Measurements from ENCODE around the gene FBN1. TPM values are rescaled to one million over a fixed set of nuclear protein-coding genes. Genes with fewer than 3 reads are reported as not detected.

FBN1 gene
- total RNA-seq, 1 experiment from 2014 or later, result 5.2 TPM

DNA sequence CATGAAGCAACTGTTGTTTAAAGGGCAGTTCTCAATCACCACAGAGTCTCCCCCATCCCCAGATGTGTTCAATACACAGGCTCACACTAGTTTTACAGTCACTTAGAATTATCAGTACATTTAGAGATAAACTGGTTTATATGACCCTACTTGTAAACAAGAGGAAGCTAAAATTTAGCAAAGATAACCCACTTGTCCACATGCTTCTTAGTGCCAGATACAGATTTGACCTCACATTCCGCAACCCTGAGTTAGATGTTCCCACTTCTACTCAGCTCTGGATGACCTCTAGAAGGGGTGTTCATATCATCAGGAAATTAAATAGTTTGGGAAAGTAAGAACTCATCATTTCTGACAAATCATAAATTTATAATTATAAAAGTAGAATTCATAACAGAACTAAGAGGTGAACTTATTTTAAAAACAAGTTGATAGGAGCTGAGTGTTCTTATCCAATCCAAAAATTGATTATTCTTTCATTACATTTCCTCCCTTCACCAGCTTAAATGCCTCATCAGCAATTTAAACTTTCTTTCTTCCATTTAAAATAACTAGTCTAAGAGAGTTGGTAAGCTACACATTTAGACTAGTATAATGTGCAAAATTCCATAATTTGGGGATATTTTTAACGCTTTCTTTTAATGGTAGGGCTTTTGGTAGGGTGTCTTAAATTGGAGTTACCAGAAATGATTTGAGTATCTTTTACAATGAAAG, 131.2 kb downstream of the FBN1 start:
- ChIA-PET POLR2A (no interaction called here), CTCF (interaction anchor here (0.5 to 0.8 kb wide), 2 partner anchors 135 to 178 kb away, joined by 3 to 5 read pairs; no protein-coding TSS in a partner anchor)

More for the DNA sequence above, 131.2 kb downstream of the FBN1 start:
- Mint-ChIP-seq H3K36me3 (no peaks in the 10 kb centered on the region), H3K27ac (no peak overlapping the region), H3K4me1 (peaks cover 5% of the 10 kb centered on the region), H3K27me3 (ENCODE audit: low read depth) (no peaks in the 10 kb centered on the region), H3K9me3 (peaks cover 3% of the 10 kb centered on the region), H3K4me3 (no peak overlapping the region)
- TF ChIP-seq, protein P1, sequence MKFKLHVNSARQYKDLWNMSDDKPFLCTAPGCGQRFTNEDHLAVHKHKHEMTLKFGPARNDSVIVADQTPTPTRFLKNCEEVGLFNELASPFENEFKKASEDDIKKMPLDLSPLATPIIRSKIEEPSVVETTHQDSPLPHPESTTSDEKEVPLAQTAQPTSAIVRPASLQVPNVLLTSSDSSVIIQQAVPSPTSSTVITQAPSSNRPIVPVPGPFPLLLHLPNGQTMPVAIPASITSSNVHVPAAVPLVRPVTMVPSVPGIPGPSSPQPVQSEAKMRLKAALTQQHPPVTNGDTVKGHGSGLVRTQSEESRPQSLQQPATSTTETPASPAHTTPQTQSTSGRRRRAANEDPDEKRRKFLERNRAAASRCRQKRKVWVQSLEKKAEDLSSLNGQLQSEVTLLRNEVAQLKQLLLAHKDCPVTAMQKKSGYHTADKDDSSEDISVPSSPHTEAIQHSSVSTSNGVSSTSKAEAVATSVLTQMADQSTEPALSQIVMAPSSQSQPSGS (CRISPR knock-in tag; IDR thresholded peaks at IDR 0.05; ENCODE audit: borderline replicate concordance, low read depth), result no peak
- TF ChIP-seq RORB (CRISPR knock-in tag; IDR thresholded peaks at IDR 0.05), result no peak
- TF ChIP-seq, protein P2, sequence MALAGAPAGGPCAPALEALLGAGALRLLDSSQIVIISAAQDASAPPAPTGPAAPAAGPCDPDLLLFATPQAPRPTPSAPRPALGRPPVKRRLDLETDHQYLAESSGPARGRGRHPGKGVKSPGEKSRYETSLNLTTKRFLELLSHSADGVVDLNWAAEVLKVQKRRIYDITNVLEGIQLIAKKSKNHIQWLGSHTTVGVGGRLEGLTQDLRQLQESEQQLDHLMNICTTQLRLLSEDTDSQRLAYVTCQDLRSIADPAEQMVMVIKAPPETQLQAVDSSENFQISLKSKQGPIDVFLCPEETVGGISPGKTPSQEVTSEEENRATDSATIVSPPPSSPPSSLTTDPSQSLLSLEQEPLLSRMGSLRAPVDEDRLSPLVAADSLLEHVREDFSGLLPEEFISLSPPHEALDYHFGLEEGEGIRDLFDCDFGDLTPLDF (CRISPR knock-in tag; IDR thresholded peaks at IDR 0.05), result no peak
- TF ChIP-seq, protein P3, sequence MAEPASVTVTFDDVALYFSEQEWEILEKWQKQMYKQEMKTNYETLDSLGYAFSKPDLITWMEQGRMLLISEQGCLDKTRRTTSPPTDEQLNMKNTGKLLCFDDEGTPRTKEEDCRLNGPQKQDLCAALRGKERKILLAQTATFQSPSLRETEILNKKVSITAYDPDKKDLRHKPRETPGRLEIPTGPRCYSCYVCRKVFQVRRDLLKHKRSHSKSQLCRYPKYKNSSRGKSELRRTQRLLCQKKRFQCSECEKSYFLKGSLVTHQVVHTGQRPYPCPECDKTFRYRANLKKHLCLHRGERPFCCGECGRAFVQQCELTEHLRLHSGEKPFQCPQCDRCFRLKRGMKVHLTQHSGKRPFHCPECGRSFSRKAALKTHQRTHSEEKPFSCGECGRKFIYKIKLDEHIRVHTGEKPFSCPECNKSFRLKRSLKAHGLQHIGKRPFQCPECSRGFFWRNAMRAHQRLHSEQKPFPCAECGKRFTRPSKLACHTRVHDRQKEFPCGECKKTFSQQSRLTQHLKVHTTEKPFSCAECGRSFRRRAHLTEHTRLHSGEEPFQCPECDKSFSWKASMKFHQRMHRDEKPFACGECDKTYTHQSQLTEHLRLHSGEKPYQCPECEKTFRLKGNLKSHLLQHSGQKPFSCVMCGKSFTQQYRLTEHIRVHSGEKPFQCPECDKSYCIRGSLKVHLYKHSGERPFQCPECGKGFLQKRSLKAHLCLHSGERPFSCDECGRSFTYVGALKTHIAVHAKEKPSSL (CRISPR knock-in tag; conservative IDR thresholded peaks at IDR 0.05), result no peak
- TF ChIP-seq JAZF1 (CRISPR knock-in tag; IDR thresholded peaks at IDR 0.05), result no peak
- TF ChIP-seq ZBTB21 (CRISPR knock-in tag; IDR thresholded peaks at IDR 0.05; ENCODE audit: borderline replicate concordance), result no peak
- TF ChIP-seq, protein P4, sequence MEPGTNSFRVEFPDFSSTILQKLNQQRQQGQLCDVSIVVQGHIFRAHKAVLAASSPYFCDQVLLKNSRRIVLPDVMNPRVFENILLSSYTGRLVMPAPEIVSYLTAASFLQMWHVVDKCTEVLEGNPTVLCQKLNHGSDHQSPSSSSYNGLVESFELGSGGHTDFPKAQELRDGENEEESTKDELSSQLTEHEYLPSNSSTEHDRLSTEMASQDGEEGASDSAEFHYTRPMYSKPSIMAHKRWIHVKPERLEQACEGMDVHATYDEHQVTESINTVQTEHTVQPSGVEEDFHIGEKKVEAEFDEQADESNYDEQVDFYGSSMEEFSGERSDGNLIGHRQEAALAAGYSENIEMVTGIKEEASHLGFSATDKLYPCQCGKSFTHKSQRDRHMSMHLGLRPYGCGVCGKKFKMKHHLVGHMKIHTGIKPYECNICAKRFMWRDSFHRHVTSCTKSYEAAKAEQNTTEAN (CRISPR knock-in tag; IDR thresholded peaks at IDR 0.05), result no peak
- TF ChIP-seq, protein P5, sequence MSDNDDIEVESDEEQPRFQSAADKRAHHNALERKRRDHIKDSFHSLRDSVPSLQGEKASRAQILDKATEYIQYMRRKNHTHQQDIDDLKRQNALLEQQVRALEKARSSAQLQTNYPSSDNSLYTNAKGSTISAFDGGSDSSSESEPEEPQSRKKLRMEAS (CRISPR knock-in tag; IDR thresholded peaks at IDR 0.05), result no peak
- TF ChIP-seq NR1H2 (CRISPR knock-in tag; IDR thresholded peaks at IDR 0.05), result no peak
- TF ChIP-seq PRRX2 (CRISPR knock-in tag; IDR thresholded peaks at IDR 0.05), result no peak
- no peak for TF ChIP-seq FOXK1 (CRISPR knock-in tag; IDR thresholded peaks at IDR 0.05)
- TF ChIP-seq, protein P6, sequence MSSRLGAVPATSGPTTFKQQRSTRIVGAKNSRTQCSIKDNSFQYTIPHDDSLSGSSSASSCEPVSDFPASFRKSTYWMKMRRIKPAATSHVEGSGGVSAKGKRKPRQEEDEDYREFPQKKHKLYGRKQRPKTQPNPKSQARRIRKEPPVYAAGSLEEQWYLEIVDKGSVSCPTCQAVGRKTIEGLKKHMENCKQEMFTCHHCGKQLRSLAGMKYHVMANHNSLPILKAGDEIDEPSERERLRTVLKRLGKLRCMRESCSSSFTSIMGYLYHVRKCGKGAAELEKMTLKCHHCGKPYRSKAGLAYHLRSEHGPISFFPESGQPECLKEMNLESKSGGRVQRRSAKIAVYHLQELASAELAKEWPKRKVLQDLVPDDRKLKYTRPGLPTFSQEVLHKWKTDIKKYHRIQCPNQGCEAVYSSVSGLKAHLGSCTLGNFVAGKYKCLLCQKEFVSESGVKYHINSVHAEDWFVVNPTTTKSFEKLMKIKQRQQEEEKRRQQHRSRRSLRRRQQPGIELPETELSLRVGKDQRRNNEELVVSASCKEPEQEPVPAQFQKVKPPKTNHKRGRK (CRISPR knock-in tag; IDR thresholded peaks at IDR 0.05; ENCODE audit: borderline replicate concordance), result no peak
- TF ChIP-seq, protein P7, sequence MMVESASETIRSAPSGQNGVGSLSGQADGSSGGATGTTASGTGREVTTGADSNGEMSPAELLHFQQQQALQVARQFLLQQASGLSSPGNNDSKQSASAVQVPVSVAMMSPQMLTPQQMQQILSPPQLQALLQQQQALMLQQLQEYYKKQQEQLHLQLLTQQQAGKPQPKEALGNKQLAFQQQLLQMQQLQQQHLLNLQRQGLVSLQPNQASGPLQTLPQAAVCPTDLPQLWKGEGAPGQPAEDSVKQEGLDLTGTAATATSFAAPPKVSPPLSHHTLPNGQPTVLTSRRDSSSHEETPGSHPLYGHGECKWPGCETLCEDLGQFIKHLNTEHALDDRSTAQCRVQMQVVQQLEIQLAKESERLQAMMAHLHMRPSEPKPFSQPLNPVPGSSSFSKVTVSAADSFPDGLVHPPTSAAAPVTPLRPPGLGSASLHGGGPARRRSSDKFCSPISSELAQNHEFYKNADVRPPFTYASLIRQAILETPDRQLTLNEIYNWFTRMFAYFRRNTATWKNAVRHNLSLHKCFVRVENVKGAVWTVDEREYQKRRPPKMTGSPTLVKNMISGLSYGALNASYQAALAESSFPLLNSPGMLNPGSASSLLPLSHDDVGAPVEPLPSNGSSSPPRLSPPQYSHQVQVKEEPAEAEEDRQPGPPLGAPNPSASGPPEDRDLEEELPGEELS (CRISPR knock-in tag; IDR thresholded peaks at IDR 0.05), result no peak
- TF ChIP-seq TP53 (CRISPR knock-in tag; IDR thresholded peaks at IDR 0.05), result no peak
- no peak for TF ChIP-seq JUN (CRISPR knock-in tag; IDR thresholded peaks at IDR 0.05)
- TF ChIP-seq ESRRA (CRISPR knock-in tag; IDR thresholded peaks at IDR 0.05; ENCODE audit: borderline replicate concordance), result no peak
- no peak for TF ChIP-seq SMAD4 (CRISPR knock-in tag; IDR thresholded peaks at IDR 0.05)
- TF ChIP-seq MXD4 (CRISPR knock-in tag; IDR thresholded peaks at IDR 0.05; ENCODE audit: borderline replicate concordance), result no peak
- no peak for TF ChIP-seq ETV6 (CRISPR knock-in tag; IDR thresholded peaks at IDR 0.05)
- DNase-seq (ENCODE audit: low spot score), result no peak
- no peak for ATAC-seq

Data from WTC11 (cell line).